ENCODE data around the gene MALSU1.
"Not testable (repeated sequence)": the region's sequence is repeated elsewhere in the genome, so short reads cannot be mapped to it uniquely, and the experiment has no call there.

Gene MALSU1

GRCh38 chr7:23290993-23291392, 8.1 kb upstream of the MALSU1 start:
- DNase-seq (ENCODE audit: insufficient read length): no peak
- FAIRE-seq: no peak
- TF ChIP-seq POLR2AphosphoS5 (IDR thresholded peaks at IDR 0.05; ENCODE audit: low read depth, low read length): no peak

- FAIRE-seq (no peak), DNase-seq (ENCODE audit: insufficient read length) (no peak)
- TF ChIP-seq POLR2AphosphoS5 (IDR thresholded peaks at IDR 0.05; ENCODE audit: low read depth, low read length) (no peak), POLR2A (IDR thresholded peaks at IDR 0.05; ENCODE audit: low read depth, low read length) (no peak), TAF1 (IDR thresholded peaks at IDR 0.05; ENCODE audit: borderline replicate concordance, low read depth, low read length) (no peak)
Measured at GRCh38 chr7:23291957-23292560, 7.1 kb upstream of the MALSU1 start.

GRCh38 chr7:23292623-23293022, 6.5 kb upstream of the MALSU1 start:
- no peak for FAIRE-seq
- TF ChIP-seq TAF1 (IDR thresholded peaks at IDR 0.05; ENCODE audit: borderline replicate concordance, low read depth, low read length) (no peak), POLR2AphosphoS5 (IDR thresholded peaks at IDR 0.05; ENCODE audit: low read depth, low read length) (no peak)
- DNase-seq (ENCODE audit: insufficient read length): no peak

GRCh38 chr7:23293500-23294073, 5.6 kb upstream of the MALSU1 start:
- no peak for DNase-seq (ENCODE audit: insufficient read length)
- no peak for TF ChIP-seq POLR2A (IDR thresholded peaks at IDR 0.05; ENCODE audit: low read depth, low read length)
- no peak for TF ChIP-seq TAF1 (IDR thresholded peaks at IDR 0.05; ENCODE audit: borderline replicate concordance, low read depth, low read length)
- no peak for TF ChIP-seq POLR2AphosphoS5 (IDR thresholded peaks at IDR 0.05; ENCODE audit: low read depth, low read length)
- FAIRE-seq: no peak

- FAIRE-seq (no peak), DNase-seq (ENCODE audit: insufficient read length) (no peak)
- TF ChIP-seq TAF1 (IDR thresholded peaks at IDR 0.05; ENCODE audit: borderline replicate concordance, low read depth, low read length) (no peak), POLR2AphosphoS5 (IDR thresholded peaks at IDR 0.05; ENCODE audit: low read depth, low read length) (no peak), POLR2A (IDR thresholded peaks at IDR 0.05; ENCODE audit: low read depth, low read length) (no peak)
Measured at GRCh38 chr7:23294549-23295400, 4.4 kb upstream of the MALSU1 start.

GRCh38 chr7:23295401-23295697, 3.8 kb upstream of the MALSU1 start:
- TF ChIP-seq POLR2AphosphoS5 (IDR thresholded peaks at IDR 0.05; ENCODE audit: low read depth, low read length) (no peak), TAF1 (IDR thresholded peaks at IDR 0.05; ENCODE audit: borderline replicate concordance, low read depth, low read length) (no peak), POLR2A (IDR thresholded peaks at IDR 0.05; ENCODE audit: low read depth, low read length) (no peak)
- DNase-seq (ENCODE audit: insufficient read length): no peak
- no peak for FAIRE-seq

- no peak for DNase-seq (ENCODE audit: insufficient read length)
Measured at GRCh38 chr7:23298141-23298881, 828 bp upstream of the MALSU1 start.

GRCh38 chr7:23299770-23300300, 696 bp downstream of the MALSU1 start:
- TF ChIP-seq POLR2A (IDR thresholded peaks at IDR 0.05; ENCODE audit: low read depth, low read length): no peak
- no peak for TF ChIP-seq TAF1 (IDR thresholded peaks at IDR 0.05; ENCODE audit: borderline replicate concordance, low read depth, low read length)
- no peak for TF ChIP-seq POLR2AphosphoS5 (IDR thresholded peaks at IDR 0.05; ENCODE audit: low read depth, low read length)
- DNase-seq (ENCODE audit: insufficient read length) (no peak), FAIRE-seq (no peak)

More at GRCh38 chr7:23298141-23298881, 828 bp upstream of the MALSU1 start:
- FAIRE-seq: peak; percentile 14
- no peak for TF ChIP-seq POLR2A (IDR thresholded peaks at IDR 0.05; ENCODE audit: low read depth, low read length)
- no peak for TF ChIP-seq TAF1 (IDR thresholded peaks at IDR 0.05; ENCODE audit: borderline replicate concordance, low read depth, low read length)
- no peak for TF ChIP-seq POLR2AphosphoS5 (IDR thresholded peaks at IDR 0.05; ENCODE audit: low read depth, low read length)

GRCh38 chr7:23306936-23307521, 7.9 kb downstream of the MALSU1 start:
- no peak for TF ChIP-seq TAF1 (IDR thresholded peaks at IDR 0.05; ENCODE audit: borderline replicate concordance, low read depth, low read length)
- no peak for TF ChIP-seq POLR2AphosphoS5 (IDR thresholded peaks at IDR 0.05; ENCODE audit: low read depth, low read length)
- no peak for TF ChIP-seq POLR2A (IDR thresholded peaks at IDR 0.05; ENCODE audit: low read depth, low read length)
- no peak for DNase-seq (ENCODE audit: insufficient read length)
- no peak for FAIRE-seq

- FAIRE-seq (no peak), DNase-seq (ENCODE audit: insufficient read length) (no peak)
- no peak for TF ChIP-seq POLR2AphosphoS5 (IDR thresholded peaks at IDR 0.05; ENCODE audit: low read depth, low read length)
- TF ChIP-seq TAF1 (IDR thresholded peaks at IDR 0.05; ENCODE audit: borderline replicate concordance, low read depth, low read length): no peak
- TF ChIP-seq POLR2A (IDR thresholded peaks at IDR 0.05; ENCODE audit: low read depth, low read length): no peak
Measured at GRCh38 chr7:23308754-23309153, 9.6 kb downstream of the MALSU1 start.

GRCh38 chr7:23312141-23312540, 13.0 kb downstream of the MALSU1 start:
- not testable (repeated sequence) for FAIRE-seq; DNase-seq (ENCODE audit: insufficient read length)
